ENCODE measurements around the gene PPP1CA. TPM values are rescaled to one million over a fixed set of nuclear protein-coding genes. Genes with fewer than 3 reads are reported as not detected.

The PPP1CA gene
- polyA plus RNA-seq, 1 donor (not counting 4 experiments of a cell fraction or from before 2014, with no cell fraction given) = 122 TPM

DNA sequence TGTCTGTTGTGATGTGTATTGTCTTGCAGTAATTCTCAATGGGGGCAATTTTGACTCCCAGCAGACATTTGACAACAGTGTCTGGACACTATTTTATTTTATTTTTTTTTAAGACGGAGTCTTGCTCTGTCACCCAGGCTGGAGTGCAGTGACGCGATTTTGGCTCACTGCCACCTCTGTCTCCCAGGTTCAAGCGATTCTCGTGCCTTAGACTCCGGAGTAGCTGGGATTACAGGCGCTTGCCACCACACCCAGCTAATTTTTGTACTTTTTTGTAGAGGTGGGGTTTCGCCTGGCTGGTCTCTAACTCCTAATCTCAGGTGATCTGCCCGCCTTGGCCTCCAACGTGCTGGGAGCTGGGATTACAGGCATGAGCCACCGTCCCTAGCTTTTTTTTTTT lies 28.1 kb upstream of the PPP1CA start:
- dilution Hi-C loops (cut with MboI; ENCODE audit: extremely low pct_ligation_motif_present, low sequenced_read_pairs) = no loop called here
- H3K27ac ChIP-seq (ENCODE audit: control insufficient read depth, insufficient read depth, low read length) = peak overlapping the region; percentile 90
- H3K9me1 ChIP-seq (ENCODE audit: control insufficient read depth, extremely low read depth, insufficient read depth, low read length) = no peaks in the 10 kb centered on the region
- no peaks in the 10 kb centered on the region for H3K9me3 ChIP-seq (ENCODE audit: control insufficient read depth, low read depth, low read length)
- H3K4me1 ChIP-seq (ENCODE audit: control insufficient read depth, extremely low read depth, insufficient read depth, low read length) = peaks cover 18% of the 10 kb centered on the region
- DNase-seq (ENCODE audit: low read depth, low spot score) (no peak), FAIRE-seq (no peak)
- H3K4me3 ChIP-seq (ENCODE audit: control insufficient read depth in 2 of 3, extremely low read depth in 1 of 3, insufficient read depth in 2 of 3, low read depth in 1 of 3, low read length in 3 of 3) = peak overlapping the region in 2 of 3 experiments; percentile 77 to 98
- H2AFZ ChIP-seq (ENCODE audit: control insufficient read depth, low read length) = no peak overlapping the region
- peaks cover 28 to 40% of the 10 kb centered on the region in 2 experiments for H3K36me3 ChIP-seq (ENCODE audit: control insufficient read depth in 2 of 2, extremely low read depth in 1 of 2, insufficient read depth in 2 of 2, low read length in 2 of 2)
- H4K20me1 ChIP-seq (ENCODE audit: control insufficient read depth, extremely low read depth, insufficient read depth, low read length) = no peaks in the 10 kb centered on the region
- H3K27me3 ChIP-seq (ENCODE audit: control insufficient read depth, extremely low read depth, insufficient read depth, low read length) = no peaks in the 10 kb centered on the region
- H3K4me2 ChIP-seq (ENCODE audit: control insufficient read depth, extremely low read depth, insufficient read depth, low read depth, low read length) = peak overlapping the region; percentile 87
- H3K9ac ChIP-seq (ENCODE audit: control insufficient read depth, extremely low read depth, insufficient read depth, low read length) = peak overlapping the region; percentile 97
- H3K79me2 ChIP-seq (ENCODE audit: control insufficient read depth, insufficient read depth, low read length) = peaks cover 27% of the 10 kb centered on the region
- TF ChIP-seq EZH2 (IDR thresholded peaks at IDR 0.05; ENCODE audit: low read length) = no peak
- TF ChIP-seq, protein P1, sequence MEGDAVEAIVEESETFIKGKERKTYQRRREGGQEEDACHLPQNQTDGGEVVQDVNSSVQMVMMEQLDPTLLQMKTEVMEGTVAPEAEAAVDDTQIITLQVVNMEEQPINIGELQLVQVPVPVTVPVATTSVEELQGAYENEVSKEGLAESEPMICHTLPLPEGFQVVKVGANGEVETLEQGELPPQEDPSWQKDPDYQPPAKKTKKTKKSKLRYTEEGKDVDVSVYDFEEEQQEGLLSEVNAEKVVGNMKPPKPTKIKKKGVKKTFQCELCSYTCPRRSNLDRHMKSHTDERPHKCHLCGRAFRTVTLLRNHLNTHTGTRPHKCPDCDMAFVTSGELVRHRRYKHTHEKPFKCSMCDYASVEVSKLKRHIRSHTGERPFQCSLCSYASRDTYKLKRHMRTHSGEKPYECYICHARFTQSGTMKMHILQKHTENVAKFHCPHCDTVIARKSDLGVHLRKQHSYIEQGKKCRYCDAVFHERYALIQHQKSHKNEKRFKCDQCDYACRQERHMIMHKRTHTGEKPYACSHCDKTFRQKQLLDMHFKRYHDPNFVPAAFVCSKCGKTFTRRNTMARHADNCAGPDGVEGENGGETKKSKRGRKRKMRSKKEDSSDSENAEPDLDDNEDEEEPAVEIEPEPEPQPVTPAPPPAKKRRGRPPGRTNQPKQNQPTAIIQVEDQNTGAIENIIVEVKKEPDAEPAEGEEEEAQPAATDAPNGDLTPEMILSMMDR (optimal IDR thresholded peaks at IDR 0.05 in 1 of 3, IDR thresholded peaks at IDR 0.05 in 1 of 3, conservative IDR thresholded peaks at IDR 0.05 in 1 of 3; ENCODE audit: extremely low read depth in 1 of 3, insufficient read depth in 2 of 3, low read length in 3 of 3) = no peak

DNA sequence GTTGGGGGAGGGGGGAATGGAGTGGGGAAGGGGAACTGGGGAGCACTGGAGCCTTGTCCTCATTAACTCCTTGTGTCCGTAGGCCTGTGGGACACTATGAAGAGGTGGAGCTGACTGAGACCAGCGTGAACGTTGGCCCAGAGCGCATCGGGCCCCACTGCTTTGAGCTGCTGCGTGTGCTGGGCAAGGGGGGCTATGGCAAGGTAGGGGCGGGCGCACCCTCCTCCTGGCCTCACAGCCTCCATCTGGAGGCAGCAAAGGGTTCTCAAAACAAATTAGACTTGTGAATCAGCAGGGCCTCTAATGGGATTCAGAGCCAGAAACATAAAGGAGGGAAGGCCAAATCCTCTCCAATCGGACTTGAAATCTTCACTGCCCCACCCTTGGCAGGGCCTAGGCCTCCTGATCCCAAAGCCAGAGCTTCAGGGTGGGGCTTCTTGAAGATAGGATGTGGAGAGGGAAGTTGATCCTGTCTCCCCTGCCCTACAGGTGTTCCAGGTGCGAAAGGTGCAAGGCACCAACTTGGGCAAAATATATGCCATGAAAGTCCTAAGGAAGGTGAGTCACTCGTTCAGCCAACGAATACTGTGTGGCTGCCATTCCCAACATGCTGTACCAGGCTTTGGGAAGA lies 27.5 kb upstream of the PPP1CA start:
- H3K27ac ChIP-seq (ENCODE audit: control insufficient read depth, insufficient read depth, low read length) = peak overlapping the region; percentile 90
- FAIRE-seq (peak; percentile 74), DNase-seq (ENCODE audit: low read depth, low spot score) (peak; percentile 59)
- H3K27me3 ChIP-seq (ENCODE audit: control insufficient read depth, extremely low read depth, insufficient read depth, low read length) = no peaks in the 10 kb centered on the region
- H3K9me3 ChIP-seq (ENCODE audit: control insufficient read depth, low read depth, low read length) = no peaks in the 10 kb centered on the region
- peaks cover 23 to 36% of the 10 kb centered on the region in 2 experiments for H3K36me3 ChIP-seq (ENCODE audit: control insufficient read depth in 2 of 2, extremely low read depth in 1 of 2, insufficient read depth in 2 of 2, low read length in 2 of 2)
- peaks cover 27% of the 10 kb centered on the region for H3K79me2 ChIP-seq (ENCODE audit: control insufficient read depth, insufficient read depth, low read length)
- no peaks in the 10 kb centered on the region for H3K9me1 ChIP-seq (ENCODE audit: control insufficient read depth, extremely low read depth, insufficient read depth, low read length)
- no peak for TF ChIP-seq EZH2 (IDR thresholded peaks at IDR 0.05; ENCODE audit: low read length)
- H3K4me2 ChIP-seq (ENCODE audit: control insufficient read depth, extremely low read depth, insufficient read depth, low read depth, low read length) = peak overlapping the region; percentile 87
- H4K20me1 ChIP-seq (ENCODE audit: control insufficient read depth, extremely low read depth, insufficient read depth, low read length) = no peaks in the 10 kb centered on the region
- peak overlapping the region; percentile 97 for H3K9ac ChIP-seq (ENCODE audit: control insufficient read depth, extremely low read depth, insufficient read depth, low read length)
- peak overlapping the region; percentile 77 to 98 (median 97) for H3K4me3 ChIP-seq (ENCODE audit: control insufficient read depth in 2 of 3, extremely low read depth in 1 of 3, insufficient read depth in 2 of 3, low read depth in 1 of 3, low read length in 3 of 3)
- peaks cover 18% of the 10 kb centered on the region for H3K4me1 ChIP-seq (ENCODE audit: control insufficient read depth, extremely low read depth, insufficient read depth, low read length)
- peak overlapping the region; percentile 90 for H2AFZ ChIP-seq (ENCODE audit: control insufficient read depth, low read length)
- dilution Hi-C loops (cut with MboI; ENCODE audit: extremely low pct_ligation_motif_present, low sequenced_read_pairs) = no loop called here

All from keratinocyte (primary cell).